Measurements from ENCODE around the gene TSR1.
A peak's percentile ranks its signal among the peaks of the same experiment; 100 is the strongest.

Gene TSR1

DNA sequence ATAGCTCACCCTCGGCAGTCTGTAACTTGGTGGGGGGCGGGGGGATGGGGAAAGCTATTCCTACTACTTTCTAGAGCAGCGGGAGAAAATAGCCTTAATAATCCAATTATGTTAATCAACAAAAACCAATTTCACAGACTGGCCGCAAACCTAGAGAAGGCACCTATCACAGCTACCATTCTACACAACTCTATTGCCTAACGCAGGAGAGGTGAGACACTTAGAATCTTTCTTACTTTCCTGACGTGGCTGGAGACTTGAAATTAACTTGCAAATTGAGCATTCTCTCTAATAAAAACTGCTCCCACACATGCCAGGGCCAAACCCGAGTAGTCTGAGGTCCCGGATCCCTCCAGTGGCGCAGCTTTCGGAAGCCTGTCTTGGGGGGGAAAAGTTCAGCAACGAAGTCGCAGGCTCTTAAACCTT, 33.5 kb downstream of the TSR1 start:
- DNase-seq (ENCODE audit: low read depth) = peak; percentile 7
- TF ChIP-seq, protein P1, sequence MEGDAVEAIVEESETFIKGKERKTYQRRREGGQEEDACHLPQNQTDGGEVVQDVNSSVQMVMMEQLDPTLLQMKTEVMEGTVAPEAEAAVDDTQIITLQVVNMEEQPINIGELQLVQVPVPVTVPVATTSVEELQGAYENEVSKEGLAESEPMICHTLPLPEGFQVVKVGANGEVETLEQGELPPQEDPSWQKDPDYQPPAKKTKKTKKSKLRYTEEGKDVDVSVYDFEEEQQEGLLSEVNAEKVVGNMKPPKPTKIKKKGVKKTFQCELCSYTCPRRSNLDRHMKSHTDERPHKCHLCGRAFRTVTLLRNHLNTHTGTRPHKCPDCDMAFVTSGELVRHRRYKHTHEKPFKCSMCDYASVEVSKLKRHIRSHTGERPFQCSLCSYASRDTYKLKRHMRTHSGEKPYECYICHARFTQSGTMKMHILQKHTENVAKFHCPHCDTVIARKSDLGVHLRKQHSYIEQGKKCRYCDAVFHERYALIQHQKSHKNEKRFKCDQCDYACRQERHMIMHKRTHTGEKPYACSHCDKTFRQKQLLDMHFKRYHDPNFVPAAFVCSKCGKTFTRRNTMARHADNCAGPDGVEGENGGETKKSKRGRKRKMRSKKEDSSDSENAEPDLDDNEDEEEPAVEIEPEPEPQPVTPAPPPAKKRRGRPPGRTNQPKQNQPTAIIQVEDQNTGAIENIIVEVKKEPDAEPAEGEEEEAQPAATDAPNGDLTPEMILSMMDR (conservative IDR thresholded peaks at IDR 0.05; ENCODE audit: low read depth, low read length) = no peak
- H3K4me3 ChIP-seq (ENCODE audit: low read length) = peak overlapping the region; percentile 88

GRCh38 chr17:2299756-2300155, 36.5 kb downstream of the TSR1 start:
- TF ChIP-seq, protein P1 (conservative IDR thresholded peaks at IDR 0.05; ENCODE audit: low read depth, low read length) = no peak
- no peak for DNase-seq (ENCODE audit: low read depth)
- H3K4me3 ChIP-seq (ENCODE audit: low read length) = no peak overlapping the region

DNA sequence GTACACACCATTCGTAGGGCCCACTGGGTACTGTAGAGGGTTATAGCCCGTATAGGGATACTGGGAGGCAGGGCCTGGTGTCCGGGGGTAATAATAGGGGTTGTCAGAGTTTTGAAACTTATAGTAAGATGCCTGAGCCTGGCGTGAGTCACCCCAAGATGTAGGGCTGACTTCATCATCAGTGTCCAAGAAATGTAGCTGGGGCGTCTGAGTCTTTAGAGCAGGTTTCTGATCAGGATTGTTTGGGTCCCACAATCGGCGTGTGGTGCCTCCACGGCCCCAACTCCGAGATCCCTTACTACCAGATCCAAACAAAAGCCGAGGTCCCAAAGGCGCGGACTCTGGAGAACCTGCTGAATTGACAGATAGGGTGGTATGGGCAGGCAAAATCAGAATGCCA, 37.1 kb downstream of the TSR1 start:
- no peak overlapping the region for H3K4me3 ChIP-seq (ENCODE audit: low read length)
- TF ChIP-seq, protein P1 (conservative IDR thresholded peaks at IDR 0.05; ENCODE audit: low read depth, low read length) = no peak
- DNase-seq (ENCODE audit: low read depth) = no peak

- no peak overlapping the region for H3K4me3 ChIP-seq (ENCODE audit: low read length)
- DNase-seq (ENCODE audit: low read depth) = no peak
- TF ChIP-seq, protein P1 (conservative IDR thresholded peaks at IDR 0.05; ENCODE audit: low read depth, low read length) = no peak
Observed at GRCh38 chr17:2297023-2297422, 39.2 kb downstream of the TSR1 start.

GRCh38 chr17:2295575-2295974, 40.7 kb downstream of the TSR1 start:
- TF ChIP-seq, protein P1 (conservative IDR thresholded peaks at IDR 0.05; ENCODE audit: low read depth, low read length) = no peak

DNA sequence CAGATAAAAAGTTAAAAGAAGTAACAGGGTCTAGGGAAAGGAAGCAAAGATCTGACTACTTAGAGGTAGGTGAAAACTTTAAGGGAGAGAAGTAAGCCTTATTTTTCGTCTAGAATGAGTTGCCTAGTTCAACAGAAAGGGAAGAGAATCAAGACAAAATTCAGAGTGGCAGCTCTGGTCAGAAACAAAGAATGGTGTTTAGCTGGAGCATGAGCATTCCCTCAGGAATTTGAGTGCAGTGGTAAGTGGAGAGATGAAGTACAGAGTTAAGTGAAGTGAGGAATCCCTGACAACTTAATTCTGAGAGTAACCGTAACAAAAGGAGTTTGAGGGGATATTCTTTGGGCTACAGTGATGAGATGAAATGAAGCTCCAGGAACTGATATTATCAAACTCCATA, 44.2 kb downstream of the TSR1 start:
- no peak overlapping the region for H3K4me3 ChIP-seq (ENCODE audit: low read length)
- TF ChIP-seq, protein P1 (conservative IDR thresholded peaks at IDR 0.05; ENCODE audit: low read depth, low read length) = no peak
- peak; percentile 10 for DNase-seq (ENCODE audit: low read depth)

More at GRCh38 chr17:2295575-2295974, 40.7 kb downstream of the TSR1 start:
- no peak overlapping the region for H3K4me3 ChIP-seq (ENCODE audit: low read length)
- no peak for DNase-seq (ENCODE audit: low read depth)

DNA sequence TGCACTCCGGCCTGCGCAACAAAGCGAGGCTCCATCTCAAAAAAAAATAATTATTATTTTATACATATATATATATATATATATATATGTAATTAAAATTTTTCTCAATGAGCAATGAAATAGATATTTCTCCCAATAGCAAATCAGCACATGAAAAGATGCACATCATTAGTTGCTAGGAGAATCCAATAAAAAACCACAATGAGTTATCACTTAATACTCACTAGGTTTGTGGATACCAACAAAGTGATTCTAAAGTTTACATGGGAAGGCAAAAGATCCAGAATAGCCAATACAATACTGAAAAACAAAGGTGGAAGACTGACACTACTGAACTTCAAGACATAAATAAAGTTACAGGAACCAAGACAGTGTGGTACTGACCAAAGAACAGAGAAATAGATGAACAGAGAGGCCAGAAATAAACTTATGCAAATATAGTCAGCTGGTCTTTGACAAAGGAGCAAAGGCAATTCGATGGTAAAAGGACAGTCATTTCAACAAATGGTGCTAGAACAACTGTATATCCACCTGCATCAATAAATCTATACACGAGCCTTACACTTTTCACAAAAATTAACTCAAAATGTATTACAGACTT, 46.3 kb downstream of the TSR1 start:
- no peak for DNase-seq (ENCODE audit: low read depth)
- no peak overlapping the region for H3K4me3 ChIP-seq (ENCODE audit: low read length)
- TF ChIP-seq, protein P1 (conservative IDR thresholded peaks at IDR 0.05; ENCODE audit: low read depth, low read length) = no peak

Data from retinal pigment epithelial cell (primary cell).